ENCODE data around the gene ABCG1.
A peak's percentile ranks its signal among the peaks of the same experiment; 100 is the strongest.
"Not testable (repeated sequence)": the region's sequence is repeated elsewhere in the genome, so short reads cannot be mapped to it uniquely, and the experiment has no call there.

Gene ABCG1

GRCh38 chr21:42289926-42290325 is 71.0 kb downstream of the ABCG1 start:
- CTCF ChIA-PET = no interaction called here
- Mint-ChIP-seq H3K27ac (no peak overlapping the region), H3K4me3 (no peak overlapping the region), H3K9me3 (no peaks in the 10 kb centered on the region), H3K36me3 (peaks cover 22% of the 10 kb centered on the region), H3K27me3 (no peaks in the 10 kb centered on the region), H3K4me1 (no peaks in the 10 kb centered on the region)
- no peak for DNase-seq

- Mint-ChIP-seq H3K27ac (no peak overlapping the region), H3K27me3 (no peaks in the 10 kb centered on the region), H3K4me3 (no peak overlapping the region), H3K36me3 (peaks cover 26% of the 10 kb centered on the region), H3K4me1 (no peaks in the 10 kb centered on the region), H3K9me3 (no peaks in the 10 kb centered on the region)
- CTCF ChIA-PET = no interaction called here
- DNase-seq = no peak
Measured at GRCh38 chr21:42290505-42290904, 71.6 kb downstream of the ABCG1 start.

- CTCF ChIA-PET = no interaction called here
- Mint-ChIP-seq H3K36me3 (peaks cover 29% of the 10 kb centered on the region), H3K4me1 (no peaks in the 10 kb centered on the region), H3K9me3 (no peaks in the 10 kb centered on the region), H3K27me3 (no peaks in the 10 kb centered on the region), H3K4me3 (no peak overlapping the region), H3K27ac (peak overlapping the region; percentile 68)
- no peak for DNase-seq
Measured at GRCh38 chr21:42291003-42291750, 72.2 kb downstream of the ABCG1 start.

GRCh38 chr21:42291751-42292562 is 73.0 kb downstream of the ABCG1 start:
- H3K9me3 Mint-ChIP-seq = no peaks in the 10 kb centered on the region
- no peak overlapping the region for H3K4me3 Mint-ChIP-seq
- H3K27ac Mint-ChIP-seq = no peak overlapping the region
- peaks cover 22% of the 10 kb centered on the region for H3K36me3 Mint-ChIP-seq
- no peaks in the 10 kb centered on the region for H3K4me1 Mint-ChIP-seq
- no peak for DNase-seq
- H3K27me3 Mint-ChIP-seq = no peaks in the 10 kb centered on the region
- CTCF ChIA-PET = no interaction called here

- H3K4me3 Mint-ChIP-seq, H3K4me1 Mint-ChIP-seq, H3K9me3 Mint-ChIP-seq, CTCF ChIA-PET, DNase-seq, H3K27ac Mint-ChIP-seq, H3K27me3 Mint-ChIP-seq: not testable (repeated sequence)
- peaks cover 21% of the 10 kb centered on the region for H3K36me3 Mint-ChIP-seq
Measured at GRCh38 chr21:42292563-42293142, 73.7 kb downstream of the ABCG1 start.

- Mint-ChIP-seq H3K9me3 (no peaks in the 10 kb centered on the region), H3K4me3 (no peak overlapping the region), H3K4me1 (peaks cover 7% of the 10 kb centered on the region), H3K27me3 (no peaks in the 10 kb centered on the region), H3K36me3 (peaks cover 20% of the 10 kb centered on the region), H3K27ac (no peak overlapping the region)
- CTCF ChIA-PET = no interaction called here
- no peak for DNase-seq
Measured at GRCh38 chr21:42293649-42294272, 74.8 kb downstream of the ABCG1 start.

GRCh38 chr21:42294273-42294880 is 75.4 kb downstream of the ABCG1 start:
- H3K27ac Mint-ChIP-seq = peak overlapping the region; percentile 39
- no peak overlapping the region for H3K4me3 Mint-ChIP-seq
- peaks cover 13% of the 10 kb centered on the region for H3K4me1 Mint-ChIP-seq
- CTCF ChIA-PET = no interaction called here
- no peak for DNase-seq
- H3K27me3 Mint-ChIP-seq = no peaks in the 10 kb centered on the region
- H3K36me3 Mint-ChIP-seq = peaks cover 14% of the 10 kb centered on the region
- H3K9me3 Mint-ChIP-seq = no peaks in the 10 kb centered on the region

- CTCF ChIA-PET = interaction anchor here (1.1 kb wide), 1 partner anchor 132 kb away, joined by 3 read pairs; no protein-coding TSS in a partner anchor
- Mint-ChIP-seq H3K4me1 (peaks cover 24% of the 10 kb centered on the region), H3K27ac (no peak overlapping the region), H3K36me3 (peaks cover 8% of the 10 kb centered on the region), H3K9me3 (no peaks in the 10 kb centered on the region), H3K27me3 (no peaks in the 10 kb centered on the region), H3K4me3 (no peak overlapping the region)
- DNase-seq = no peak
Measured at GRCh38 chr21:42295845-42296244, 76.9 kb downstream of the ABCG1 start.

- CTCF ChIA-PET = interaction anchor here (1.2 to 1.6 kb wide), 2 partner anchors 12 to 37 kb away, joined by 3 to 9 read pairs; no protein-coding TSS in a partner anchor
- H3K9me3 Mint-ChIP-seq = no peaks in the 10 kb centered on the region
- DNase-seq = no peak
Measured at GRCh38 chr21:42296501-42296900, 77.6 kb downstream of the ABCG1 start.

GRCh38 chr21:42297377-42297776 is 78.4 kb downstream of the ABCG1 start:
- Mint-ChIP-seq H3K4me3 (no peak overlapping the region), H3K27ac (no peak overlapping the region), H3K9me3 (no peaks in the 10 kb centered on the region), H3K36me3 (peaks cover 8% of the 10 kb centered on the region), H3K27me3 (no peaks in the 10 kb centered on the region), H3K4me1 (peaks cover 24% of the 10 kb centered on the region)
- DNase-seq = no peak
- CTCF ChIA-PET = interaction anchor here (1.2 to 1.7 kb wide), 3 partner anchors 11 to 151 kb away, joined by 3 to 9 read pairs (median 4); no protein-coding TSS in a partner anchor

More at GRCh38 chr21:42296501-42296900, 77.6 kb downstream of the ABCG1 start:
- H3K27me3 Mint-ChIP-seq = no peaks in the 10 kb centered on the region
- H3K27ac Mint-ChIP-seq = no peak overlapping the region
- H3K4me3 Mint-ChIP-seq = no peak overlapping the region
- peaks cover 8% of the 10 kb centered on the region for H3K36me3 Mint-ChIP-seq
- peaks cover 24% of the 10 kb centered on the region for H3K4me1 Mint-ChIP-seq

- CTCF ChIA-PET = interaction anchor here (1.7 kb wide), 1 partner anchor 151 kb away, joined by 4 read pairs; no protein-coding TSS in a partner anchor
Measured at GRCh38 chr21:42298237-42298636, 79.3 kb downstream of the ABCG1 start.

GRCh38 chr21:42298657-42299056 is 79.7 kb downstream of the ABCG1 start:
- DNase-seq = no peak
- CTCF ChIA-PET = interaction anchor here (0.7 to 1.7 kb wide), 3 partner anchors 11 to 150 kb away, joined by 3 to 4 read pairs (median 4); no protein-coding TSS in a partner anchor
- no peak overlapping the region for H3K4me3 Mint-ChIP-seq
- no peaks in the 10 kb centered on the region for H3K9me3 Mint-ChIP-seq
- H3K27me3 Mint-ChIP-seq = no peaks in the 10 kb centered on the region
- peaks cover 24% of the 10 kb centered on the region for H3K4me1 Mint-ChIP-seq
- no peak overlapping the region for H3K27ac Mint-ChIP-seq
- H3K36me3 Mint-ChIP-seq = peaks cover 8% of the 10 kb centered on the region

More at GRCh38 chr21:42298237-42298636, 79.3 kb downstream of the ABCG1 start:
- H3K27ac Mint-ChIP-seq = no peak overlapping the region
- no peak for DNase-seq
- H3K27me3 Mint-ChIP-seq = no peaks in the 10 kb centered on the region
- no peak overlapping the region for H3K4me3 Mint-ChIP-seq
- peaks cover 24% of the 10 kb centered on the region for H3K4me1 Mint-ChIP-seq
- H3K36me3 Mint-ChIP-seq = peaks cover 8% of the 10 kb centered on the region
- no peaks in the 10 kb centered on the region for H3K9me3 Mint-ChIP-seq

- Mint-ChIP-seq H3K36me3 (peaks cover 8% of the 10 kb centered on the region), H3K27me3 (no peaks in the 10 kb centered on the region), H3K9me3 (no peaks in the 10 kb centered on the region), H3K4me1 (peaks cover 24% of the 10 kb centered on the region), H3K4me3 (no peak overlapping the region), H3K27ac (no peak overlapping the region)
- CTCF ChIA-PET = interaction anchor here (0.7 to 1.7 kb wide), 4 partner anchors 10 to 142 kb away, joined by 3 to 4 read pairs (median 3); no protein-coding TSS in a partner anchor
- DNase-seq = peak; percentile 71
Measured at GRCh38 chr21:42299324-42300044, 80.5 kb downstream of the ABCG1 start.

Measured in activated naive CD4-positive, alpha-beta T cell treated with anti-CD3 and anti-CD28 coated beads, Interleukin-2, amount 10 ng/mL, durations not matched to agents 7 days and 5 days (primary cell).